ENCODE results near the gene MAPK10. TPM values are rescaled to one million over a fixed set of nuclear protein-coding genes. Genes with fewer than 3 reads are reported as not detected.

Gene MAPK10
- total RNA-seq (2021; fragmentation: NEBNext Ultra II Directional; extraction: Animal tissue kit (Norgen Biotek cat#: 25700)) (2.5 and 4.0 TPM in 2 replicates), polyA plus RNA-seq (2011; rRNA removed) (2.6 and 3.1 TPM in 2 replicates), polyA minus RNA-seq (2011; rRNA and poly(A)+ RNA removed) (15.9 and 16.2 TPM in 2 replicates)
- 2.2 TPM for polyA plus RNA-seq (2011; cell fraction: cytosol; rRNA removed)
- 7.2 TPM for polyA plus RNA-seq (2011; cell fraction: nucleus; rRNA removed)
- 1.7 to 3.1 TPM (median 2.1 TPM) in 4 replicates for polyA plus RNA-seq (2012, experiment 1 of 2)
- 0.16 TPM for polyA plus RNA-seq (2012, experiment 2 of 2)
- polyA plus RNA-seq (2013, experiment 1 of 2) = 1.6 TPM
- polyA plus RNA-seq (2013, experiment 2 of 2) = 1.8 TPM
- 8.4 TPM for polyA minus RNA-seq (2011; cell fraction: cytosol; rRNA and poly(A)+ RNA removed)
- polyA minus RNA-seq (2011; cell fraction: nucleus; rRNA and poly(A)+ RNA removed) = 61.9 TPM
- long read RNA-seq, experiment 1, partial matches to known transcripts = 1 of 1 reads
- long read RNA-seq, experiment 1, other reads (novel, unspliced or antisense) = 0 of 1 reads
- long read RNA-seq, experiment 2, partial matches to known transcripts = 0 of 2 reads
- long read RNA-seq, experiment 2, other reads (novel, unspliced or antisense) = 2 of 2 reads

GRCh38 chr4:86359944-86360478, at the start of gene MAPK10:
Gene MAPK10 (minus strand): TSS chr4:86360053.
- FAIRE-seq = peak; percentile 95

More at GRCh38 chr4:86359944-86360478, at the start of gene MAPK10:
- Histone ChIP-seq H3K27me3 (replicated peaks in 1 of 4; ENCODE audit: control insufficient read depth in 3 of 4, extremely low read depth in 1 of 4, insufficient read depth in 3 of 4, low read length in 3 of 4) (no peaks in the 10 kb centered on the region), H3K4me3 (ENCODE audit: extremely low read depth in 1 of 4, insufficient read depth in 2 of 4, low read depth in 3 of 4, low read length in 4 of 4) (peak within 1 kb of the TSS in 3 of 4 experiments; percentile 11 to 44 (median 40); a peak in 5 of 8 replicates), H2BK120ac (replicated peaks; ENCODE audit: low read depth, low read length) (no peak within 1 kb of the TSS), H3K27ac (ENCODE audit: low read depth, low read length) (peak within 1 kb of the TSS; percentile 59; the same call in 1 of the 2 replicates), H2AFZ (ENCODE audit: low read length) (peak within 1 kb of the TSS; percentile 93), H3K79me1 (ENCODE audit: low read depth, low read length) (no peaks in the 10 kb centered on the region), H3K36me3 (ENCODE audit: control insufficient read depth in 2 of 4, insufficient read depth in 4 of 4, low read length in 3 of 4) (no peaks in the 10 kb centered on the region), H4K8ac (ENCODE audit: extremely low read depth, insufficient read depth, low read length) (no peak within 1 kb of the TSS), H3K4me2 (ENCODE audit: insufficient read depth in 1 of 2, low read depth in 2 of 2, low read length in 2 of 2) (peak within 1 kb of the TSS; percentile 64 to 76), H3K79me2 (ENCODE audit: control insufficient read depth in 1 of 2, insufficient read depth in 2 of 2, low read length in 2 of 2) (no peaks in the 10 kb centered on the region), H4K20me1 (replicated peaks in 1 of 2; ENCODE audit: control insufficient read depth in 1 of 2, insufficient read depth in 2 of 2, low read length in 2 of 2) (no peaks in the 10 kb centered on the region), H3K14ac (ENCODE audit: insufficient read length) (no peak within 1 kb of the TSS), H4K5ac (ENCODE audit: insufficient read length, low read depth, low read length) (no peak within 1 kb of the TSS), H2BK20ac (ENCODE audit: low read length) (no peak within 1 kb of the TSS), H3K23ac (ENCODE audit: insufficient read length) (no peak within 1 kb of the TSS), H3K23me2 (ENCODE audit: low read depth, low read length) (no peaks in the 10 kb centered on the region), H2BK5ac (ENCODE audit: low read depth, low read length) (peak within 1 kb of the TSS; percentile 53; the same call in 1 of the 2 replicates), H2BK15ac (ENCODE audit: low read length) (0 out of 2 replicates have a peak within 1 kb of the TSS, but pooled peaks have one; percentile 66), H2AK5ac (ENCODE audit: low read depth, low read length) (no peak within 1 kb of the TSS), H3K4ac (replicated peaks; ENCODE audit: insufficient read length, low read depth, low read length) (no peak within 1 kb of the TSS), H3K9me3 (ENCODE audit: insufficient read depth in 2 of 2, low read depth in 1 of 2, low read length in 1 of 2) (no peaks in the 10 kb centered on the region), H4K91ac (replicated peaks; ENCODE audit: insufficient read length, low read length) (peak within 1 kb of the TSS; percentile 58), H3K4me1 (replicated peaks in 1 of 4; ENCODE audit: control insufficient read depth in 3 of 4, insufficient read depth in 4 of 4, low read length in 3 of 4) (peaks cover 1 to 18% (median 9%) of the 10 kb centered on the region in 4 experiments; a peak in 5 of 7 replicates), H3K56ac (replicated peaks; ENCODE audit: insufficient read length, low read depth, low read length) (no peak within 1 kb of the TSS), H3K9ac (replicated peaks in 1 of 4; ENCODE audit: extremely low read depth in 1 of 4, low read depth in 3 of 4, low read length in 3 of 4) (peak within 1 kb of the TSS in 2 of 4 experiments; percentile 30 to 64; a peak in 3 of 7 replicates), H3K18ac (ENCODE audit: extremely low read depth, low read length) (peak within 1 kb of the TSS; percentile 53; the same call in 1 of the 2 replicates), H2BK12ac (ENCODE audit: low read depth, low read length) (0 out of 2 replicates have a peak within 1 kb of the TSS, but pooled peaks have one; percentile 51)
- POLR2A ChIA-PET (ENCODE audit: partially characterized antibody) = no interaction called here
- TF ChIP-seq CREB1 (IDR thresholded peaks at IDR 0.05) (peak; percentile 88), ATF2 (IDR thresholded peaks at IDR 0.05; ENCODE audit: low read length) (0 out of 2 replicates have a peak, but pooled peaks have one; percentile 53), POLR2A (IDR thresholded peaks at IDR 0.05; ENCODE audit: control extremely low read depth in 1 of 2, low read depth in 2 of 2, low read length in 2 of 2) (0 out of 3 replicates have a peak, but pooled peaks of 1 of the 2 experiments have one; percentile 34), EP300 (IDR thresholded peaks at IDR 0.05; ENCODE audit: borderline replicate concordance in 1 of 2, low read depth in 2 of 2, low read length in 2 of 2) (no peak), RBBP5 (IDR thresholded peaks at IDR 0.05; ENCODE audit: borderline replicate concordance, low read depth, low read length) (peak; percentile 51; the same call in 1 of the 2 replicates), KDM4A (IDR thresholded peaks at IDR 0.05; ENCODE audit: low read depth, low read length, severe bottlenecking) (no peak), TAF1 (IDR thresholded peaks at IDR 0.05; ENCODE audit: low read depth, low read length) (peak; percentile 34; the same call in 1 of the 2 replicates)
- CTCF ChIA-PET (ENCODE audit: partially characterized antibody) = no interaction called here
- 42% methylated on average over 12 of the region's 12 CpGs; no CpG with 5 or more reads in 1 of the 2 experiments for WGBS, 2 experiments (ENCODE audit: extremely low coverage in 1 of 2, insufficient coverage in 1 of 2, insufficient read length in 1 of 2, insufficient replicate concordance in 2 of 2, low coverage in 1 of 2, low lambda C conversion rate in 2 of 2, missing lambda C conversion rate in 1 of 2)
- DNase-seq (ENCODE audit: low read depth in 1 of 2, low spot score in 2 of 2) = peak; percentile 27 to 58
